Thoracic aorta (tissue), 2 donors: Measurements from ENCODE around the gene MED13L. TPM values are rescaled to one million over a fixed set of nuclear protein-coding genes. Genes with fewer than 3 reads are reported as not detected.

ENCODE experiments used
- ATAC-seq: fragments of 150-250 bp; one replicate; pipeline ENCODE4 v1.8.0; 2017; ENCODE audit warnings: low read depth; ENCODE audit not compliant: insufficient number of reproducible peaks, low FRiP score
- DNase-seq: peaks from one replicate; pipeline ENCODE4 v3.0.0-alpha.2; 2020; ENCODE audit warnings: low spot score
- H3K27ac ChIP-seq, 2 donors: fragments of 200-600 bp; sonication (generic); 1 replicate in 1 of 2; 2 replicates in 1 of 2; pipeline ENCODE4 v1.5.1; 2016; ENCODE audit warnings: mild to moderate bottlenecking in 2 of 2, moderate library complexity in 2 of 2
- H3K27me3 ChIP-seq: fragments of 200-600 bp; sonication (generic); replicated peaks from 2 replicates; pipeline ENCODE4 v1.6.0; 2016; ENCODE audit warnings: mild to moderate bottlenecking; ENCODE audit not compliant: insufficient read depth
- H3K36me3 ChIP-seq: fragments of 200-600 bp; sonication (generic); one replicate; pipeline ENCODE4 v1.5.1; 2016
- H3K4me1 ChIP-seq, 2 donors: fragments of 200-600 bp; sonication (generic); 1 replicate in 1 of 2; 2 replicates in 1 of 2; pipeline versions ENCODE4 v1.5.1 to v1.6.0; 2016; ENCODE audit warnings: low read depth in 2 of 2, mild to moderate bottlenecking in 1 of 2; ENCODE audit not compliant: control insufficient read depth in 1 of 2
- H3K4me3 ChIP-seq: fragments of 200-600 bp; sonication (generic); 2 replicates; pipeline ENCODE4 v1.5.1; 2016; ENCODE audit warnings: mild to moderate bottlenecking
- H3K9me3 ChIP-seq: fragments of 200-600 bp; sonication (generic); 2 replicates; pipeline ENCODE4 v1.5.1; 2016
- total RNA-seq, 2 donors: library from RNA; depleted of rRNA; stranded (reverse); fragments of >200 nt; gene quantifications; one replicate each; pipeline versions ENCODE4 v1.1.0 to v1.2.3, GENCODE V29; 2016
- TF ChIP-seq, protein P1 (sequence below): fragments of 200-600 bp; sonication (generic); IDR thresholded peaks from one replicate; pipeline ENCODE4 v1.5.1; 2019; ENCODE audit warnings: antibody characterized with exemption

Gene MED13L
- total RNA-seq, 2 donors from 2014 or later: 186 to 221 TPM

DNA sequence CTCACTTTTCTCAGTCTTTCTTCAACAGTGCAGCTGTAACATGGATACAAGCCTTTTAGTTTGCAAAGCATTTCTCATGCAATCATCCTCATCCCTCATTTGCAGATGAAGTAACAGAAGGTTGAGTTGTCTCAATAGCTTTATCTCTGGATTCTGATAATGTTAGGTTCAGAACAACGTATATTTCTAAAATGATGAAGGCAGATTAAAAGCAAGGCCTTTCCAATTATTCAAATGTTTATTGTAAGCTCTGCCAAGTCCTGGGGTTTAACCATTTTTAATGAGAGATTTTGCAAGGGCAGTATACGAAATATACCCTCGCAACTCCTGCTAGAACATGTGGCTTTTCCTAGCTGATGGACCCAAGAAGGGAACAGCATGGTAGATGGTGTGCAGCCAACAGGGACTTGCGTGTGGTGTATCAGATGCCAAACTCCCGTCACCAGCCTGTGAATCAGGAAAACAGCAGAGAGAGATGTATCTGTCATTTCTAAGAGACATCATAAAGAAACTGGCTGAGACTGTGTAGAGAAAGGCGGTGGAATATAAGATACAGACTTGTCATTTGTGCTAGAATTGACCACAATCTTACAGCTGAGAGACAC lies 319.7 kb downstream of the MED13L start:
- H3K27me3 ChIP-seq: no peaks in the 10 kb centered on the region

DNA sequence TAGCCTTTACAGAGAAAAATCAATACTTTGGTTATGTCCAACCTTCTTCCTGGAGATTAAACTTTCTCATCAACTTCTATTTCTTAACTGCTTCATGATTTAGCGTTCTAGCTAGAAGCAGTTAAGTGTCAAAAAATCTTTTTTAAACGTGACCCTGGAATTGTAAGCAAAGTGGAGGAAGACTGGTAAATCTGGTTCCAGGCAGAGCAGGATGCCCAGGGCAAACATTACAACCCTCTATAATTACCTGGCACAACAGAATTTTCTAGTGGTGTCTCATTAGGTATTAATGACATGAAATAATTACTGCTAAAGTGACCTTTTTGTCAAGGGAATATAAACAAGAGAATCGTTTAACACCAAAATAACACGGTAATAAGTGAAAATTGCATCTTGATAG lies 320.8 kb downstream of the MED13L start:
- no peak for DNase-seq
- TF ChIP-seq, protein P1, sequence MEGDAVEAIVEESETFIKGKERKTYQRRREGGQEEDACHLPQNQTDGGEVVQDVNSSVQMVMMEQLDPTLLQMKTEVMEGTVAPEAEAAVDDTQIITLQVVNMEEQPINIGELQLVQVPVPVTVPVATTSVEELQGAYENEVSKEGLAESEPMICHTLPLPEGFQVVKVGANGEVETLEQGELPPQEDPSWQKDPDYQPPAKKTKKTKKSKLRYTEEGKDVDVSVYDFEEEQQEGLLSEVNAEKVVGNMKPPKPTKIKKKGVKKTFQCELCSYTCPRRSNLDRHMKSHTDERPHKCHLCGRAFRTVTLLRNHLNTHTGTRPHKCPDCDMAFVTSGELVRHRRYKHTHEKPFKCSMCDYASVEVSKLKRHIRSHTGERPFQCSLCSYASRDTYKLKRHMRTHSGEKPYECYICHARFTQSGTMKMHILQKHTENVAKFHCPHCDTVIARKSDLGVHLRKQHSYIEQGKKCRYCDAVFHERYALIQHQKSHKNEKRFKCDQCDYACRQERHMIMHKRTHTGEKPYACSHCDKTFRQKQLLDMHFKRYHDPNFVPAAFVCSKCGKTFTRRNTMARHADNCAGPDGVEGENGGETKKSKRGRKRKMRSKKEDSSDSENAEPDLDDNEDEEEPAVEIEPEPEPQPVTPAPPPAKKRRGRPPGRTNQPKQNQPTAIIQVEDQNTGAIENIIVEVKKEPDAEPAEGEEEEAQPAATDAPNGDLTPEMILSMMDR: no peak
- no peak overlapping the region for H3K4me3 ChIP-seq
- no peaks in the 10 kb centered on the region for H3K9me3 ChIP-seq
- no peak for ATAC-seq
- H3K4me1 ChIP-seq: peaks cover 0 to 11% of the 10 kb centered on the region in 2 donors
- H3K36me3 ChIP-seq: peaks cover 17% of the 10 kb centered on the region
- no peaks in the 10 kb centered on the region for H3K27me3 ChIP-seq
- no peak overlapping the region for H3K27ac ChIP-seq

More for the DNA sequence above, 319.7 kb downstream of the MED13L start:
- H3K27ac ChIP-seq: no peak overlapping the region
- no peaks in the 10 kb centered on the region for H3K9me3 ChIP-seq
- no peak for ATAC-seq
- H3K4me3 ChIP-seq: no peak overlapping the region
- TF ChIP-seq, protein P1: no peak
- peaks cover 7 to 19% of the 10 kb centered on the region in 2 donors for H3K4me1 ChIP-seq
- DNase-seq: no peak
- peaks cover 19% of the 10 kb centered on the region for H3K36me3 ChIP-seq

DNA sequence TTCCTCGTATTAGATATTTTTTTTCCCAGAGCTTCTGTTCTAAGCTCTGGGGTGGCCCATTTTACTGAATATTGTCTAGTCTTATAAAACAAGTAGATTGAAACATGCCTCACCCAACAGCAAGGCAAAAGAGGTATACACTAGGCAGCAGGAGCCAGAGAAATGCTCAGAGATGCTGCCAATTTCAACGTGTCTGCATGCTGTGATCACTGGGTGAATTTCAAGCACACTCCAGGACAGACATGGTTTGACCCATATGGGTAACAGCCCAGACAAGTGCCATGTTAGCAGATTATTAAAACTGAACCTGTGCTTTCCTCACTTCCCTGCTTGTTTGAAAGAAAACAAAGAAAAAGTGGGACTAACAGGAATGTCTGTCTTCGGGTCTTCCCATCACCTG lies 321.3 kb downstream of the MED13L start:
- ATAC-seq (no peak), DNase-seq (no peak)
- Histone ChIP-seq H3K4me1 (peaks cover 0 to 7% of the 10 kb centered on the region in 2 donors), H3K27me3 (no peaks in the 10 kb centered on the region), H3K27ac (no peak overlapping the region), H3K36me3 (peaks cover 14% of the 10 kb centered on the region), H3K4me3 (no peak overlapping the region), H3K9me3 (no peaks in the 10 kb centered on the region)
- TF ChIP-seq, protein P1: no peak

DNA sequence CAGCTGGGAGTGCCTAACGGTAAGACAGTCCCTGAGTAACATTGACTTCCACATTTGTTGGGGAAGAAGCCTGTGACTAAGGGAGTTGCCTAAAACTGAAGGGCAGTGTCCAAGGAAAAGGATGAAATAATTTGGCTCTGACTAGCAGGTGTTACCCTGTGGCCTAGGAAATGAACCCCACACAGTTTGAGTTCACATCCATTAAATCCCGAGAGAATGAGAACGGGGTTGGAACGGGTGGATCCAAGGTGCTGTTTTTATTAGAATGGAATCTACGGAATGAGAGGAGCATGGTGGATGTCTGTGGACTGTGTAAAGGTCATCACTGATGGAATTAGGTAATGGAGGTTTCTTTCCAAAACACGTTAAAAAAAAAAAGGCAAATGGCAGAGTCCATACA lies 324.0 kb downstream of the MED13L start:
- ATAC-seq (no peak), DNase-seq (no peak)
- no peaks in the 10 kb centered on the region for H3K27me3 ChIP-seq
- no peaks in the 10 kb centered on the region for H3K9me3 ChIP-seq
- no peaks in the 10 kb centered on the region for H3K4me1 ChIP-seq
- TF ChIP-seq, protein P1: no peak
- peaks cover 9% of the 10 kb centered on the region for H3K36me3 ChIP-seq
- H3K4me3 ChIP-seq: no peak overlapping the region
- H3K27ac ChIP-seq: no peak overlapping the region

DNA sequence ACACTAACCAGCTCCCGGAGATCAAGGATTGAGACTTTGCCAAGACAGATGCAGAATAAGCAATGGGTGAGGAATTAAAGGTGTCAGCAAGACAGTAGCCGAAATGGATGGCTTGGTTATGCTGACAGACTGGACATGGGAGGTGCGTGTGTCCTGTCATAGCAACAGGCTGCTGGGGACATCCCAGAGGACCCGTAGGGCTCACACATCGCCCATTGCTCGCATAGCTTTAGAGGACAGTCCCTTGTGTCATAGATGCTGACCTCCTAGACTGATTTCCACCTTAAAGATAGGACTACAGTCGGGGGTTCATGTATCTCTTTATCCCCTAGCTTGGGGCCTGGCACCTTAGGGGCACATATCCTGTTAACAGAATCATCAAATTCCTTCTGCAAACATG lies 324.5 kb downstream of the MED13L start:
- ATAC-seq (no peak), DNase-seq (no peak)
- Histone ChIP-seq H3K4me3 (no peak overlapping the region), H3K9me3 (no peaks in the 10 kb centered on the region), H3K36me3 (peaks cover 6% of the 10 kb centered on the region), H3K4me1 (no peaks in the 10 kb centered on the region), H3K27me3 (no peaks in the 10 kb centered on the region), H3K27ac (no peak overlapping the region)
- TF ChIP-seq, protein P1: no peak
